AG04450 (cell line): ENCODE data around the gene RASAL3. TPM values are rescaled to one million over a fixed set of nuclear protein-coding genes. Genes with fewer than 3 reads are reported as not detected.

Experiments used
- CTCF ChIA-PET: fragments of 300-600, 350-600 bp; formaldehyde crosslinking; extraction: SDS; loops from one replicate; lab custom pipeline; 2022; ENCODE audit warnings: antibody characterized with exemption, inconsistent platforms; lab: Charles Lee
- POLR2A ChIA-PET: fragments of 350-600 bp; formaldehyde crosslinking; extraction: SDS; loops from one replicate; lab custom pipeline; 2021; ENCODE audit warnings: antibody characterized with exemption, inconsistent platforms; lab: Yijun Ruan, JAX
- DNase-seq: peaks from one replicate; pipeline ENCODE4 v3.0.0-alpha.2; 2011; ENCODE audit warnings: low read depth, low spot score
- H3K27ac ChIP-seq: one replicate; pipeline ENCODE4 v1.5.1; 2012; ENCODE audit warnings: low read depth, low read length, control low read depth
- H3K27me3 ChIP-seq: one replicate; pipeline ENCODE4 v1.6.0; 2012; ENCODE audit warnings: low read length; ENCODE audit not compliant: control insufficient read depth, insufficient read depth
- H3K4me3 ChIP-seq: 2 replicates; pipeline ENCODE4 v1.5.1; 2011; ENCODE audit warnings: mild to moderate bottlenecking, low read depth, low read length, control low read depth
- H3K9me3 ChIP-seq: 2 replicates; pipeline ENCODE4 v1.5.1; 2012; ENCODE audit warnings: low read length; ENCODE audit not compliant: control insufficient read depth, insufficient read depth
- polyA minus RNA-seq: library from RNA; depleted of rRNA, polyadenylated mRNA; stranded (reverse); fragments of >200 nt; gene quantifications from 2 replicates; pipeline ENCODE4 v1.2.3, GENCODE V29; 2011; rRNA and poly(A)+ RNA removed
- polyA plus RNA-seq: library from polyadenylated mRNA; depleted of rRNA; stranded (reverse); fragments of >200 nt; gene quantifications from 2 replicates; pipeline ENCODE4 v1.2.3, GENCODE V29; 2011; rRNA removed
- TF ChIP-seq, protein P1 (sequence below): IDR thresholded peaks from 2 replicates; pipeline ENCODE4 v1.5.1; 2011; ENCODE audit warnings: low read depth, low read length, control low read depth, inconsistent platforms

RASAL3 gene
- polyA plus RNA-seq, result 0.04 and 0.21 TPM in 2 replicates
- polyA minus RNA-seq, result not detected in 2 replicates

DNA sequence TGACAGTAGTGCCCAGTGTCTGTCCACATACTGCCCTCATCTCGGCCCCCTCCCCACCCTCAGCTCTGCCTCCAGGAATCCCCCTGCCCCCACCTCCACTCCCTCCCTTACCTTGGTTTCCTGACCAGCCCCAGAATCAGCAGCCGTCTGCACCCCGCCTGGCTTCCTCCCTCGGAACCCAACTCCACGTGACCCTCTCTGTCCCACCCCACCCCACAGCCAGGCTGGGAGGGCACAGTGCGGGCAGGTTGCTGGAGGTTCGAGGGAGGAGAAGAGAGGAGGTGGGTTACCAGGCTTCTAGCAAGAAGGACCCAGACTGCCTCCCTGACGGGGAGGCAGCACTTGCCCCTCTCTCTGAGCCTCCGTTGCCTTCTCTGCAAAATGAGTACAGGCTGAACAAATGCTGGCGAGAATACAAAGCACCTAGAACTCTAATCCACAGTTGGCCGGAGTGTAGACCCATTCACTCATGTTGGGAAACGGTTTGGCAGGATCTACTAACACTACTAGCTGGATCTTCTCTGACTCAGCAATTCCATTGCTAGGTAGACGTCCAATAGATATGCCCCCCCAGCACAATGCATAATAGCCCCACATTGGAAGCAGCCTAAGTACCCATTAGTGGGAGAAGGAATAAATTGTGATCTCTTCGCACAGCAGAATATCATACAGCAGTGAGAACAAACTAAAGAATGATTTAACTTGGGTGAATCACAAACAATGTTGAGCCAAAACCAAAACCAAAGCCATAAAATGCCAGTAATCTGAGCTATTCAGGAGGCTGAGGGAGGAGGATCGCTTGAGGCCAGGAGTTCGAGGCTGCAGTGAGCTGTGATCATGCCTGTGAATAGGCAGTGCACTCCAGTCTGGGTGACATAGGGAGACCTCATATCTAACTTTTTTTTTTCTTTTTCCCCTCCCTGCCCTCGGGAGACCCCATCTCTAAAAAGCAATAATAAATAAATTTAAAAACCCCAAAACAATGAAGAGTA lies at the start of gene RASAL3:
TSS of gene RASAL3 (minus strand) at position 151 of the 992 bp plus-strand sequence. CDS start 186 bp downstream, outside the sequence.
- ChIA-PET CTCF (no interaction called here), POLR2A (interaction anchor here (0.6 kb wide), 1 partner anchor 51 kb away, joined by 4 read pairs; no protein-coding TSS in a partner anchor)
- no peak for DNase-seq

DNA sequence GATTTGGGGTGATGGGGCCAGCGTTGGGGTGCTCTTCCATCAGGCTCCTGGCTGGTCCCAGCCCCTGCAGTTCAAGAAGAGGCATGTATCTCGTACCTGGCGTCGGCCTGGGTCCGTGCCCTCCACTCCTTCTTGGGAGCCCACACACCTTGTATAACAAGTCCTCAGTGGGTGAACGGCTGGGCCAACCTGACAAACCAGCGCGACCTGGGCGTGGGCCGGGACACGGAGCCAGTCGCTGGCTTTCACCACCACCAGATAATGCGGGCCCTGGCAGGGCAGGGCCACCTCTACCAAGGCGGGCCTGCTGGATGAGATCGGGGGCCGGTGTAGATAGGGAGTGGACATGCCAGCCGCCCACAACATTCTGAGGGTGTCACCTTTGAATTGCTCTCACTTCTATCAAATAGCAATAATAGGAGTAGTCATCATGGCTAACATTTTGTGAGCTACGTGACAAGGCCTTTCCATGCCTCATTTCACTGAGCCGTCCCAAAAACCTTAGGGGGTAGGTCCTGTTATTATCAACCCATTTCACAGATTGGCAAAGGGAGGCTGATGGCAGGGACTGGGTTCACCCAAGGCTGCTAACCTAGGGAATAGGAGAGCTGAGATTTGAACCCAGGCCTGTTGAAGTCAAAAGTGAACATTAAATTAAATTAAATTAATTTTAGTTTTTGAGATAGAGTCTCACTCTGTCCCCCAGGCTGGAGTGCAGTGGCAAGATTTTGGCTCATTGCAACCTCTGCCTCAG lies 47.5 kb upstream of the RASAL3 start:
- CTCF ChIA-PET, result no interaction called here
- Histone ChIP-seq H3K27me3 (peaks cover 9% of the 10 kb centered on the region), H3K27ac (no peak overlapping the region), H3K4me3 (no peak overlapping the region), H3K9me3 (peaks cover 3% of the 10 kb centered on the region; the same call in 1 of the 2 replicates)
- POLR2A ChIA-PET, result no interaction called here
- no peak for DNase-seq
- TF ChIP-seq, protein P1, sequence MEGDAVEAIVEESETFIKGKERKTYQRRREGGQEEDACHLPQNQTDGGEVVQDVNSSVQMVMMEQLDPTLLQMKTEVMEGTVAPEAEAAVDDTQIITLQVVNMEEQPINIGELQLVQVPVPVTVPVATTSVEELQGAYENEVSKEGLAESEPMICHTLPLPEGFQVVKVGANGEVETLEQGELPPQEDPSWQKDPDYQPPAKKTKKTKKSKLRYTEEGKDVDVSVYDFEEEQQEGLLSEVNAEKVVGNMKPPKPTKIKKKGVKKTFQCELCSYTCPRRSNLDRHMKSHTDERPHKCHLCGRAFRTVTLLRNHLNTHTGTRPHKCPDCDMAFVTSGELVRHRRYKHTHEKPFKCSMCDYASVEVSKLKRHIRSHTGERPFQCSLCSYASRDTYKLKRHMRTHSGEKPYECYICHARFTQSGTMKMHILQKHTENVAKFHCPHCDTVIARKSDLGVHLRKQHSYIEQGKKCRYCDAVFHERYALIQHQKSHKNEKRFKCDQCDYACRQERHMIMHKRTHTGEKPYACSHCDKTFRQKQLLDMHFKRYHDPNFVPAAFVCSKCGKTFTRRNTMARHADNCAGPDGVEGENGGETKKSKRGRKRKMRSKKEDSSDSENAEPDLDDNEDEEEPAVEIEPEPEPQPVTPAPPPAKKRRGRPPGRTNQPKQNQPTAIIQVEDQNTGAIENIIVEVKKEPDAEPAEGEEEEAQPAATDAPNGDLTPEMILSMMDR, result no peak

More for the DNA sequence above, at the start of gene RASAL3:
- Histone ChIP-seq H3K27me3 (peaks cover 22% of the 10 kb centered on the region), H3K4me3 (no peak within 1 kb of the TSS), H3K9me3 (no peaks in the 10 kb centered on the region; the same call in 1 of the 2 replicates), H3K27ac (no peak within 1 kb of the TSS)
- TF ChIP-seq, protein P1, result no peak

DNA sequence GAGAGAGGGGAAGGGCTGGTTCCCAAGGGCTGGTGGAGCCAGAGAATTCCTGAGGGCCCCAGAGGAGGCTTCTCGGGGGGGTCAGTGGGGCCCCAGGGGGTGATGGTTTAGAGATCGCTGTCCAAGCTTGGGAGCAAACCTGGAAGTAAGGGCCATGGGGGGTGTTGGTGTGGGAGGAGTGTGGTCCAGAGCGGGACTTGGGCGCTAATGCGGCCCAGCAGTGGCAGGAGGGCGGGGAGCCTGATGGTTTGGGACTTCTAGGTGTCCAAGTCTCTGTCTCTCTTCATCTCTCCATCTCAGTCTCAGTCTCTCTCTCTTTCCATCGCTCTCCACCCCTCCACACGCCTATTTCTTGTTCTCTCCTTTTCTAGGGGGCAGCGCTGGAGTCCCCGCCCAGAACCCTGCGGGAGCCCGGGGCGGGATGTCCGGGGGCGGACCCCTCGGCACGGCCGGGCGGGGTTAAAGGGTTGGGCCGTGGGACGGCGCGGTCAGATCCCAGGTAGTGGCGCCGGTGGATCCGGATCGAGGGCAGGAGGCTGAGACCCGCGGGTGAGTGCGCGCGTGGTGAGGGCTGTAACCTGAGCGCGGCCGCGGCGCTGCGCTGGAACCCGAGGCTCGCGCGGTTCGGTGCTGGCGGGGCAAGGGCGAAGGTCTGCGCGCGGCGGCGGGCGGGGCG lies 43.8 kb upstream of the RASAL3 start, which contains the start of gene CYP4F22:
TSS of gene CYP4F22 (plus strand) at position 491 of the 676 bp plus-strand sequence. CDS start 16,812 bp downstream, outside the sequence.
- CTCF ChIA-PET, result no interaction called here
- H3K27ac ChIP-seq, result no peak within 1 kb of the TSS
- H3K4me3 ChIP-seq, result no peak within 1 kb of the TSS
- peaks cover 15% of the 10 kb centered on the region for H3K27me3 ChIP-seq
- DNase-seq, result no peak
- H3K9me3 ChIP-seq, result no peaks in the 10 kb centered on the region; the same call in 1 of the 2 replicates
- TF ChIP-seq, protein P1, result no peak
- POLR2A ChIA-PET, result no interaction called here

DNA sequence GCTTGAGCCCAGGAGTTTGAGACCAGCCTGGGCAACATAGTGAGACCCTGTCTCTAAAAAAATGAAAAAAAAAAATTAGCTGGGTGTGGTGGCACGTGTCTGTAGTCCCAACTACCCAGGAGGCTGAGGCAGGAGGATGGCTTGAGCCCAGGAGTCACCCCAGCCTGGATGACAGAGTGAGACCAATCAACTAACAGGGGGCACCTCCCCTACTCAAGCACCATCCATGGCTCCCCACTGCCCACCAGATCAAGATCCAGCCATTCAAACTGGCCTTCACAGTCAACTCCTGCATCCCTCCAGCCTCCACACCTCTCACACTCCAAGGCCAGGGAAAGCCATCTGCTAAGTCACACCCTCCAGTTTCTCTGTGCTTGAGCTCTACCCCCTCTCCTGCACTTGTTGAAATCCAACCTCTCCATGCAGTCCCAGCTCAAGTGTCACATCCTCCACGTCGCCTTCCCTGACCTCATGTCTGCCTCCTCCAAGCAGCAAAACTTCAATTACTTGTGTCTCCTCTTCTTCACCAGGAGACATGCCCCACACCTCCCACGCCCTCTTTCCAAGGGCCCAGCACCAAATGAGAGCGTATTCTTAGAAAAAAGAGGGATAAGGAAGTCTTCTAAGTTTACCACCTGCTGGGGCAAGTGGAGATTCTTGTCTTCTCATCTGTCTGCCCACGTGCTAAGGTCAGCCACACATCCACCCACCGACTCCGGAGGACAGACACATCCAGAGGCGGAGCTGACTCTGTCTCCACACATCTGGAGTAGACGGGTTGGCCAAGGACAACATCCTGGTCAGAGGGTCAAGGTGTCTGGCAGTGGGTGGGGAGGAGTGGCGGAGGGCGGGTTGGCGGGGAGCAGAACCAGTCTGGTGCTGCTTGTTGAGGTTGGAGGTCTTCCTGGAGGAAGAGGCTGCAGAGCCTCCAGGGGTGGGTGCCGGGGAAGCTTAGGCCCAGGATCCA lies 43.0 kb upstream of the RASAL3 start:
- Histone ChIP-seq H3K27ac (no peak overlapping the region), H3K9me3 (no peaks in the 10 kb centered on the region; the same call in 1 of the 2 replicates), H3K27me3 (peaks cover 15% of the 10 kb centered on the region), H3K4me3 (no peak overlapping the region)
- CTCF ChIA-PET, result no interaction called here
- POLR2A ChIA-PET, result no interaction called here
- TF ChIP-seq, protein P1, result no peak
- DNase-seq, result no peak
